Body of pancreas (tissue), 4 donors: ENCODE data around the gene UCP2.

Experiments
- POLR2A ChIP-seq, 3 donors: fragments of 450-650 bp; IDR thresholded peaks; one replicate each; pipeline ENCODE4 v1.6.1; 2016; ENCODE audit warnings: antibody characterized with exemption in 3 of 3, mild to moderate bottlenecking in 2 of 3
- TF ChIP-seq, protein P1 (sequence below), 7 experiments: fragments of 450-650 bp in 4 of 7; fragments of 200-600 bp in 3 of 7; sonication (generic) in 3 of 7; IDR thresholded peaks; one replicate each; pipeline ENCODE4 v1.5.1; 2016 to 2019; ENCODE audit warnings: antibody characterized with exemption in 7 of 7

GRCh38 chr11:74022546-74022945 lies 39.9 kb upstream of the UCP2 start:
- TF ChIP-seq, protein P1, sequence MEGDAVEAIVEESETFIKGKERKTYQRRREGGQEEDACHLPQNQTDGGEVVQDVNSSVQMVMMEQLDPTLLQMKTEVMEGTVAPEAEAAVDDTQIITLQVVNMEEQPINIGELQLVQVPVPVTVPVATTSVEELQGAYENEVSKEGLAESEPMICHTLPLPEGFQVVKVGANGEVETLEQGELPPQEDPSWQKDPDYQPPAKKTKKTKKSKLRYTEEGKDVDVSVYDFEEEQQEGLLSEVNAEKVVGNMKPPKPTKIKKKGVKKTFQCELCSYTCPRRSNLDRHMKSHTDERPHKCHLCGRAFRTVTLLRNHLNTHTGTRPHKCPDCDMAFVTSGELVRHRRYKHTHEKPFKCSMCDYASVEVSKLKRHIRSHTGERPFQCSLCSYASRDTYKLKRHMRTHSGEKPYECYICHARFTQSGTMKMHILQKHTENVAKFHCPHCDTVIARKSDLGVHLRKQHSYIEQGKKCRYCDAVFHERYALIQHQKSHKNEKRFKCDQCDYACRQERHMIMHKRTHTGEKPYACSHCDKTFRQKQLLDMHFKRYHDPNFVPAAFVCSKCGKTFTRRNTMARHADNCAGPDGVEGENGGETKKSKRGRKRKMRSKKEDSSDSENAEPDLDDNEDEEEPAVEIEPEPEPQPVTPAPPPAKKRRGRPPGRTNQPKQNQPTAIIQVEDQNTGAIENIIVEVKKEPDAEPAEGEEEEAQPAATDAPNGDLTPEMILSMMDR (IDR thresholded peaks at IDR 0.05): no peak
- TF ChIP-seq POLR2A (IDR thresholded peaks at IDR 0.05): no peak
